Measurements from ENCODE around the gene NEDD4L. TPM values are rescaled to one million over a fixed set of nuclear protein-coding genes. Genes with fewer than 3 reads are reported as not detected.

NEDD4L gene
- total RNA-seq, 6 experiments from 2014 or later: 11.2 to 28.1 (median 15.7) TPM

- peaks cover 27% of the 10 kb centered on the region for H3K36me3 Mint-ChIP-seq (ENCODE audit: low read depth)
- no peaks in the 10 kb centered on the region for H3K27me3 Mint-ChIP-seq (ENCODE audit: insufficient read depth)
- no peak for DNase-seq
- TF ChIP-seq, protein P1, sequence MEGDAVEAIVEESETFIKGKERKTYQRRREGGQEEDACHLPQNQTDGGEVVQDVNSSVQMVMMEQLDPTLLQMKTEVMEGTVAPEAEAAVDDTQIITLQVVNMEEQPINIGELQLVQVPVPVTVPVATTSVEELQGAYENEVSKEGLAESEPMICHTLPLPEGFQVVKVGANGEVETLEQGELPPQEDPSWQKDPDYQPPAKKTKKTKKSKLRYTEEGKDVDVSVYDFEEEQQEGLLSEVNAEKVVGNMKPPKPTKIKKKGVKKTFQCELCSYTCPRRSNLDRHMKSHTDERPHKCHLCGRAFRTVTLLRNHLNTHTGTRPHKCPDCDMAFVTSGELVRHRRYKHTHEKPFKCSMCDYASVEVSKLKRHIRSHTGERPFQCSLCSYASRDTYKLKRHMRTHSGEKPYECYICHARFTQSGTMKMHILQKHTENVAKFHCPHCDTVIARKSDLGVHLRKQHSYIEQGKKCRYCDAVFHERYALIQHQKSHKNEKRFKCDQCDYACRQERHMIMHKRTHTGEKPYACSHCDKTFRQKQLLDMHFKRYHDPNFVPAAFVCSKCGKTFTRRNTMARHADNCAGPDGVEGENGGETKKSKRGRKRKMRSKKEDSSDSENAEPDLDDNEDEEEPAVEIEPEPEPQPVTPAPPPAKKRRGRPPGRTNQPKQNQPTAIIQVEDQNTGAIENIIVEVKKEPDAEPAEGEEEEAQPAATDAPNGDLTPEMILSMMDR (IDR thresholded peaks at IDR 0.05): no peak
- peaks cover 19% of the 10 kb centered on the region for H3K4me1 Mint-ChIP-seq (ENCODE audit: low read depth)
- H3K4me3 Mint-ChIP-seq: no peak overlapping the region
- no peak overlapping the region for H3K27ac Mint-ChIP-seq
- H3K9me3 Mint-ChIP-seq: no peaks in the 10 kb centered on the region
Observed at GRCh38 chr18:58354051-58354450, 310.0 kb downstream of the NEDD4L start.

GRCh38 chr18:58354791-58355190 is 310.8 kb downstream of the NEDD4L start:
- Mint-ChIP-seq H3K27me3 (ENCODE audit: insufficient read depth) (no peaks in the 10 kb centered on the region), H3K9me3 (no peaks in the 10 kb centered on the region), H3K4me3 (no peak overlapping the region)

GRCh38 chr18:58355243-58355642 is 311.2 kb downstream of the NEDD4L start:
- no peak for DNase-seq
- TF ChIP-seq, protein P1 (IDR thresholded peaks at IDR 0.05): no peak
- no peaks in the 10 kb centered on the region for H3K27me3 Mint-ChIP-seq (ENCODE audit: insufficient read depth)
- H3K4me3 Mint-ChIP-seq: no peak overlapping the region
- no peak overlapping the region for H3K27ac Mint-ChIP-seq
- peaks cover 31% of the 10 kb centered on the region for H3K4me1 Mint-ChIP-seq (ENCODE audit: low read depth)
- peaks cover 19% of the 10 kb centered on the region for H3K36me3 Mint-ChIP-seq (ENCODE audit: low read depth)
- H3K9me3 Mint-ChIP-seq: no peaks in the 10 kb centered on the region

More at GRCh38 chr18:58354791-58355190, 310.8 kb downstream of the NEDD4L start:
- H3K36me3 Mint-ChIP-seq (ENCODE audit: low read depth): peaks cover 19% of the 10 kb centered on the region
- DNase-seq: no peak
- peaks cover 26% of the 10 kb centered on the region for H3K4me1 Mint-ChIP-seq (ENCODE audit: low read depth)
- TF ChIP-seq, protein P1 (IDR thresholded peaks at IDR 0.05): no peak
- H3K27ac Mint-ChIP-seq: no peak overlapping the region

- peaks cover 11% of the 10 kb centered on the region for H3K36me3 Mint-ChIP-seq (ENCODE audit: low read depth)
- H3K9me3 Mint-ChIP-seq: no peaks in the 10 kb centered on the region
- H3K27ac Mint-ChIP-seq: peak overlapping the region; percentile 47
- peak; percentile 23 for DNase-seq
- no peaks in the 10 kb centered on the region for H3K27me3 Mint-ChIP-seq (ENCODE audit: insufficient read depth)
- peak overlapping the region; percentile 25; the same call in 1 of the 2 replicates for H3K4me3 Mint-ChIP-seq
- TF ChIP-seq, protein P1 (IDR thresholded peaks at IDR 0.05): no peak
- H3K4me1 Mint-ChIP-seq (ENCODE audit: low read depth): peaks cover 66% of the 10 kb centered on the region
Observed at GRCh38 chr18:58359218-58359617, 315.2 kb downstream of the NEDD4L start.

DNA sequence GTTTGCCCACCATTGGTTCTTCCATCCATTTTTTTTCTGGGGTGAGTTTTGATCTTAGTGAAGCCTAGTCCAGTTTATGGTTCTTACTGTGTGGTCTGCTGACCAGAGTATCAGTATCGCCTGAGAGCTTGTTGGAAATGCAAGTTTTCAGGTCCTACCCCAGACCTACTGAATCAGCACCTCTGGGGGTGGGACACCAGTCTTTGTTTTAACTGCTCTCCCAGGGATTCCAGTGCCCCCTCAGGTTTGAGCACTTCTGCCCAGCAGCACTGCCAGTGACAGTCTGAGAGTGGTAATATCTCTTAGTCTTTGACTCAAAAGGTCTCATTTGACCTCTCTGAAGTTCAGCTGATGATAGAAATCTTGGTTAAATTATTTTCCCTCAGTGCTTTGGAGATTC is 315.6 kb downstream of the NEDD4L start:
- Mint-ChIP-seq H3K27me3 (ENCODE audit: insufficient read depth) (no peaks in the 10 kb centered on the region), H3K9me3 (no peaks in the 10 kb centered on the region), H3K4me1 (ENCODE audit: low read depth) (peaks cover 66% of the 10 kb centered on the region), H3K4me3 (no peak overlapping the region; the same call in 1 of the 2 replicates), H3K27ac (peak overlapping the region; percentile 47), H3K36me3 (ENCODE audit: low read depth) (peaks cover 7% of the 10 kb centered on the region)
- TF ChIP-seq, protein P1 (IDR thresholded peaks at IDR 0.05): no peak
- DNase-seq: no peak

GRCh38 chr18:58360324-58360723 is 316.3 kb downstream of the NEDD4L start:
- peaks cover under 1% of the 10 kb centered on the region; the same call in 1 of the 2 replicates for H3K36me3 Mint-ChIP-seq (ENCODE audit: low read depth)
- DNase-seq: no peak
- peak overlapping the region; percentile 99 for H3K27ac Mint-ChIP-seq
- H3K27me3 Mint-ChIP-seq (ENCODE audit: insufficient read depth): no peaks in the 10 kb centered on the region
- no peak overlapping the region for H3K4me3 Mint-ChIP-seq
- H3K4me1 Mint-ChIP-seq (ENCODE audit: low read depth): peaks cover 66% of the 10 kb centered on the region
- TF ChIP-seq, protein P1 (IDR thresholded peaks at IDR 0.05): no peak
- no peaks in the 10 kb centered on the region for H3K9me3 Mint-ChIP-seq
